ENCODE measurements around the gene PIK3R6.

Gene PIK3R6

GRCh38 chr17:8789743-8790142 is 77.7 kb downstream of the PIK3R6 start:
- no peak for DNase-seq

GRCh38 chr17:8788998-8789397 is 78.5 kb downstream of the PIK3R6 start:
- no peak for DNase-seq

- no peak for DNase-seq
Measured at GRCh38 chr17:8785547-8786413, 81.7 kb downstream of the PIK3R6 start.

- no peak for DNase-seq
Measured at GRCh38 chr17:8782176-8782575, 85.3 kb downstream of the PIK3R6 start.

- DNase-seq = no peak
Measured at GRCh38 chr17:8781776-8782175, 85.7 kb downstream of the PIK3R6 start.

- DNase-seq = no peak
Measured at GRCh38 chr17:8776881-8777280, 90.6 kb downstream of the PIK3R6 start.

- DNase-seq = no peak
Measured at GRCh38 chr17:8776248-8776647, 91.2 kb downstream of the PIK3R6 start.

- DNase-seq = no peak
Measured at GRCh38 chr17:8766731-8767130, 100.7 kb downstream of the PIK3R6 start.

- DNase-seq = no peak
Measured at GRCh38 chr17:8762012-8762411, 105.5 kb downstream of the PIK3R6 start.

- no peak for DNase-seq
Measured at GRCh38 chr17:8758137-8758596, 109.3 kb downstream of the PIK3R6 start, which contains the start of gene SPDYE4. TSS of gene SPDYE4 (minus strand) at chr17:8758546. CDS start at chr17:8758382, 164 bp downstream.

GRCh38 chr17:8757189-8757588 is 110.3 kb downstream of the PIK3R6 start:
- no peak for DNase-seq

- no peak for DNase-seq
Measured at GRCh38 chr17:8755590-8756255, 111.8 kb downstream of the PIK3R6 start.

GRCh38 chr17:8754890-8755289 is 112.6 kb downstream of the PIK3R6 start:
- DNase-seq = no peak

- no peak for DNase-seq
Measured at GRCh38 chr17:8753976-8754440, 113.5 kb downstream of the PIK3R6 start.

GRCh38 chr17:8753136-8753975 is 114.1 kb downstream of the PIK3R6 start:
- no peak for DNase-seq
